HG03457 (cell line): Measurements from ENCODE around the gene WWC2.

Experiments used
- ATAC-seq: cut with Tn5 transposase; IDR thresholded peaks from one replicate; pipeline ENCODE4 v1.9.1; 2021; ENCODE audit warnings: moderate number of reproducible peaks; ENCODE audit not compliant: unreplicated experiment

Gene WWC2

GRCh38 chr4:183287309-183287659 is 188.2 kb downstream of the WWC2 start:
- ATAC-seq = peak; percentile 79

GRCh38 chr4:183287677-183288076 is 188.6 kb downstream of the WWC2 start:
- ATAC-seq = peak; percentile 87

- no peak for ATAC-seq
Observed at GRCh38 chr4:183288955-183289354, 189.9 kb downstream of the WWC2 start.

- ATAC-seq = no peak
Observed at GRCh38 chr4:183289688-183290087, 190.6 kb downstream of the WWC2 start.

- no peak for ATAC-seq
Observed at GRCh38 chr4:183291070-183291469, 192.0 kb downstream of the WWC2 start.

GRCh38 chr4:183295711-183296110 is 196.7 kb downstream of the WWC2 start:
- no peak for ATAC-seq

GRCh38 chr4:183297675-183298074 is 198.6 kb downstream of the WWC2 start:
- ATAC-seq = peak; percentile 86

- ATAC-seq = no peak
Observed at GRCh38 chr4:183299464-183299863, 200.4 kb downstream of the WWC2 start.

GRCh38 chr4:183300070-183300469 is 201.0 kb downstream of the WWC2 start:
- no peak for ATAC-seq

- ATAC-seq = no peak
Observed at GRCh38 chr4:183300655-183301054, 201.6 kb downstream of the WWC2 start.

GRCh38 chr4:183303301-183303700 is 204.2 kb downstream of the WWC2 start:
- ATAC-seq = no peak

- ATAC-seq = no peak
Observed at GRCh38 chr4:183304067-183304466, 205.0 kb downstream of the WWC2 start.

- no peak for ATAC-seq
Observed at GRCh38 chr4:183304538-183304937, 205.5 kb downstream of the WWC2 start.

- ATAC-seq = no peak
Observed at GRCh38 chr4:183306811-183307210, 207.8 kb downstream of the WWC2 start.

- ATAC-seq = no peak
Observed at GRCh38 chr4:183312841-183313240, 213.8 kb downstream of the WWC2 start.

GRCh38 chr4:183314336-183314735 is 215.3 kb downstream of the WWC2 start:
- ATAC-seq = no peak

GRCh38 chr4:183314806-183315205 is 215.7 kb downstream of the WWC2 start:
- ATAC-seq = no peak

GRCh38 chr4:183318656-183319055 is 219.6 kb downstream of the WWC2 start:
- ATAC-seq = no peak

GRCh38 chr4:183320211-183321059 is 221.4 kb downstream of the WWC2 start, which contains the start of gene CLDN22:
Gene CLDN22 (minus strand): TSS chr4:183320276. CDS start chr4:183320218, 58 bp downstream.
- ATAC-seq = no peak

- ATAC-seq = no peak
Observed at GRCh38 chr4:183321079-183321478, 222.0 kb downstream of the WWC2 start.

GRCh38 chr4:183321516-183321915 is 222.5 kb downstream of the WWC2 start:
- no peak for ATAC-seq

- no peak for ATAC-seq
Observed at GRCh38 chr4:183322326-183322725, 223.3 kb downstream of the WWC2 start, which contains the start of gene CLDN24. Gene CLDN24 (minus strand): TSS chr4:183322426. CDS start chr4:183322426, 0 bp downstream.

- no peak for ATAC-seq
Observed at GRCh38 chr4:183323295-183323694, 224.2 kb downstream of the WWC2 start.
